Neuronal stem cell (in vitro differentiated cells): ENCODE measurements around the gene ANKRD65.

Source experiments
- DNase-seq: peaks from one replicate; pipeline ENCODE4 v3.0.0-alpha.2; 2013; ENCODE audit warnings: low spot score
- H2AFZ ChIP-seq: one replicate; pipeline ENCODE4 v1.6.1; 2013; ENCODE audit warnings: mild to moderate bottlenecking, low read length, inconsistent platforms
- H2AK5ac ChIP-seq: 2 replicates; pipeline ENCODE4 v1.6.1; 2013; ENCODE audit warnings: low read depth, mild to moderate bottlenecking, inconsistent platforms, low read length, moderate library complexity, mixed read lengths
- H2BK120ac ChIP-seq: 2 replicates; pipeline ENCODE4 v1.6.1; 2013; ENCODE audit warnings: low read depth, mild to moderate bottlenecking, inconsistent platforms, low read length, moderate library complexity, mixed read lengths
- H2BK12ac ChIP-seq: one replicate; pipeline ENCODE4 v1.6.1; 2013; ENCODE audit warnings: low read length, inconsistent platforms
- H2BK15ac ChIP-seq: 2 replicates; pipeline ENCODE4 v1.6.1; 2013; ENCODE audit warnings: mild to moderate bottlenecking, low read length, inconsistent platforms, mixed read lengths
- H2BK5ac ChIP-seq: one replicate; pipeline ENCODE4 v1.6.1; 2013; ENCODE audit warnings: inconsistent platforms, mild to moderate bottlenecking, low read length, moderate library complexity
- H3K14ac ChIP-seq: one replicate; pipeline ENCODE4 v1.6.1; 2013; ENCODE audit warnings: low read length, inconsistent platforms
- H3K18ac ChIP-seq: 2 replicates; pipeline ENCODE4 v1.6.1; 2013; ENCODE audit warnings: low read length, inconsistent platforms
- H3K23ac ChIP-seq: 2 replicates; pipeline ENCODE4 v1.6.1; 2013; ENCODE audit warnings: low read depth, mild to moderate bottlenecking, mixed read lengths, low read length, inconsistent platforms; ENCODE audit not compliant: poor library complexity
- H3K27ac ChIP-seq: replicated peaks from 3 replicates; pipeline ENCODE4 v1.5.1; 2013; ENCODE audit warnings: low read length, inconsistent platforms
- H3K27me3 ChIP-seq, 3 experiments: 2 replicates each; pipeline ENCODE4 v1.6.1; 2013; ENCODE audit warnings: low read length in 3 of 3, mild to moderate bottlenecking in 2 of 3, inconsistent platforms in 1 of 3, low read depth in 1 of 3, mixed read lengths in 1 of 3, moderate library complexity in 1 of 3; ENCODE audit not compliant: control insufficient read depth in 3 of 3, insufficient read depth in 3 of 3
- H3K36me3 ChIP-seq, 2 donors: replicated peaks in 1 of 2; 2 replicates each; pipeline ENCODE4 v1.6.1; 2013; ENCODE audit warnings: low read length in 2 of 2; ENCODE audit not compliant: control insufficient read depth in 2 of 2, insufficient read depth in 2 of 2
- H3K4ac ChIP-seq: 2 replicates; pipeline ENCODE4 v1.6.1; 2013; ENCODE audit warnings: inconsistent platforms, mild to moderate bottlenecking, low read length, moderate library complexity
- H3K4me1 ChIP-seq, 2 donors: 1 replicate in 1 of 2; 2 replicates in 1 of 2; pipeline ENCODE4 v1.6.1; 2013; ENCODE audit warnings: low read length in 2 of 2, low read depth in 1 of 2; ENCODE audit not compliant: control insufficient read depth in 2 of 2, insufficient read depth in 1 of 2
- H3K4me2 ChIP-seq: one replicate; pipeline ENCODE4 v1.6.1; 2013; ENCODE audit warnings: mild to moderate bottlenecking, low read length, inconsistent platforms; ENCODE audit not compliant: insufficient read depth, poor library complexity, severe bottlenecking
- H3K4me3 ChIP-seq, 2 donors: 2 replicates each; pipeline ENCODE4 v1.5.1; 2013; ENCODE audit warnings: low read length in 2 of 2, mild to moderate bottlenecking in 2 of 2, inconsistent platforms in 1 of 2, moderate library complexity in 1 of 2
- H3K79me1 ChIP-seq: one replicate; pipeline ENCODE4 v1.6.1; 2013; ENCODE audit warnings: low read depth, mild to moderate bottlenecking, inconsistent platforms, low read length, moderate library complexity
- H3K9ac ChIP-seq: one replicate; pipeline ENCODE4 v1.6.1; 2013; ENCODE audit warnings: mild to moderate bottlenecking, low read depth, low read length, inconsistent platforms; ENCODE audit not compliant: poor library complexity
- H3K9me3 ChIP-seq, 2 donors: replicated peaks in 1 of 2; 2 replicates each; pipeline versions ENCODE3 to v1.6.1; 2013; ENCODE audit warnings: low read length in 2 of 2, mild to moderate bottlenecking in 2 of 2, inconsistent platforms in 1 of 2, low read depth in 1 of 2, mixed read lengths in 1 of 2, moderate library complexity in 1 of 2; ENCODE audit not compliant: control insufficient read depth in 2 of 2, insufficient read depth in 1 of 2
- H4K8ac ChIP-seq: one replicate; pipeline ENCODE4 v1.6.1; 2013; ENCODE audit warnings: low read depth, mild to moderate bottlenecking, inconsistent platforms, low read length, moderate library complexity
- H4K91ac ChIP-seq: one replicate; pipeline ENCODE4 v1.6.1; 2013; ENCODE audit warnings: low read length, low read depth, mild to moderate bottlenecking, inconsistent platforms; ENCODE audit not compliant: poor library complexity
- WGBS, 2 donors: extraction: QIAGEN DNeasy Blood & Tissue Kit; methylation state at CpG; one replicate each; pipeline ENCODE4 v1.1.7; 2013; ENCODE audit warnings: missing lambda C conversion rate in 2 of 2, mixed read lengths in 1 of 2; ENCODE audit not compliant: insufficient read length in 2 of 2, insufficient replicate concordance in 1 of 2; ENCODE audit errors: extremely low coverage in 2 of 2; 5-methylcytosine and 5-hydroxymethylcytosine counted together

Gene ANKRD65

GRCh38 chr1:1422465-1423244, 1.6 kb upstream of the ANKRD65 start:
- H3K27me3 ChIP-seq: peaks cover 0 to 3% (median 0%) of the 10 kb centered on the region in 3 experiments
- no peak overlapping the region for H4K91ac ChIP-seq
- no peak overlapping the region for H3K18ac ChIP-seq
- no peak overlapping the region for H4K8ac ChIP-seq
- H3K79me1 ChIP-seq: peaks cover 3% of the 10 kb centered on the region
- H3K27ac ChIP-seq: no peak overlapping the region
- no peak overlapping the region for H3K23ac ChIP-seq
- no peak overlapping the region for H3K4me2 ChIP-seq
- no peaks in the 10 kb centered on the region for H3K9me3 ChIP-seq
- H3K4me3 ChIP-seq: no peak overlapping the region
- peaks cover 23 to 51% of the 10 kb centered on the region in 2 donors for H3K4me1 ChIP-seq
- peak overlapping the region; percentile 15 for H2BK15ac ChIP-seq
- no peak overlapping the region for H2BK12ac ChIP-seq
- H2AFZ ChIP-seq: no peak overlapping the region
- H3K9ac ChIP-seq: no peak overlapping the region
- no peak overlapping the region for H3K14ac ChIP-seq
- H2BK120ac ChIP-seq: no peak overlapping the region
- H3K4ac ChIP-seq: no peak overlapping the region
- peak overlapping the region; percentile 95 for H2AK5ac ChIP-seq
- no peak for DNase-seq
- no CpG with 5 or more reads among the region's 29 CpGs for WGBS, 2 donors
- H3K36me3 ChIP-seq: no peaks in the 10 kb centered on the region
- no peak overlapping the region for H2BK5ac ChIP-seq

DNA sequence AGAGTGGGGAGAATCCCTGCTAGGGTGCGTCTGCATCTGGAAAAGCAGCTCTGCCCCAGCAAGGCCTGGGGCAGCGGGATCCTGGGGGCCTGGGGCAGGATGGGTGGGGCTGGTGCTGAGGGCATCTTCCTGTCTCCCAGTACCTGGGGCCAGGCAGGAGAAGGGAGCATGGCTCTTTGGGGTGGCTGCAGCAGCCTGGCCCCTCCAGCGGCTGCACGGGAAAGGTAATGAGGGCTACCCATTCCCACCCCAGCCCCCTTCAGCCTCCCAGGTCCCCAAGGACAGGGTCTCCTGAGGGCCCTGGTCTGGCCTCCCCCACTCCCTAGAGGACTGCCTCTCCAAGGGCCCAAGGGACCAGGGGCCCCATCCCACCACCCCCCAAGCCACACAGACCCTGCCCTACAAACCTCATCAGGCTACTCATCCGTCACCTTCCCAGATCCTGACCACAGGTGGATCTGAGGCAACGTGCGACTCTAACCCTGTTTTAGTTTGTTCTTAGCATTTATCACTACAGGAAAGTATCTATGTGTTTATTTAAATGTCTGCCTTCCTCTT, 910 bp upstream of the ANKRD65 start:
- Histone ChIP-seq H3K18ac (peak overlapping the region; percentile 38), H3K4me2 (no peak overlapping the region), H2AK5ac (peak overlapping the region; percentile 95), H3K36me3 (no peaks in the 10 kb centered on the region), H3K9ac (no peak overlapping the region), H2BK15ac (peak overlapping the region; percentile 15), H3K14ac (no peak overlapping the region), H2BK120ac (no peak overlapping the region), H3K9me3 (no peaks in the 10 kb centered on the region), H3K27me3 (peaks cover 0 to 3% (median 0%) of the 10 kb centered on the region in 3 experiments), H3K27ac (no peak overlapping the region), H3K4me1 (peaks cover 23 to 53% of the 10 kb centered on the region in 2 donors), H3K4ac (peak overlapping the region; percentile 66), H3K4me3 (no peak overlapping the region), H3K79me1 (peaks cover 3% of the 10 kb centered on the region), H3K23ac (no peak overlapping the region), H4K91ac (no peak overlapping the region), H2AFZ (no peak overlapping the region), H2BK12ac (peak overlapping the region; percentile 73), H4K8ac (no peak overlapping the region), H2BK5ac (no peak overlapping the region)
- DNase-seq: no peak
- WGBS, 2 donors: no CpG with 5 or more reads among the region's 7 CpGs

- Histone ChIP-seq H2AFZ (peak overlapping the region; percentile 73), H3K79me1 (peaks cover 3% of the 10 kb centered on the region), H2BK12ac (no peak overlapping the region), H3K4me3 (no peak overlapping the region), H4K8ac (no peak overlapping the region), H2AK5ac (peak overlapping the region; percentile 95), H3K9ac (peak overlapping the region; percentile 70), H2BK5ac (no peak overlapping the region), H3K23ac (peak overlapping the region; percentile 4), H4K91ac (no peak overlapping the region), H2BK15ac (peak overlapping the region; percentile 90), H3K4ac (peak overlapping the region; percentile 85), H3K27me3 (peaks cover 0 to 3% (median 0%) of the 10 kb centered on the region in 3 experiments), H3K4me1 (peaks cover 13 to 41% of the 10 kb centered on the region in 2 donors), H3K27ac (no peak overlapping the region), H3K9me3 (no peaks in the 10 kb centered on the region), H2BK120ac (peak overlapping the region; percentile 38), H3K18ac (peak overlapping the region; percentile 93), H3K14ac (peak overlapping the region; percentile 14), H3K4me2 (no peak overlapping the region), H3K36me3 (no peaks in the 10 kb centered on the region)
- no CpG with 5 or more reads among the region's 12 CpGs for WGBS, 2 donors
- DNase-seq: no peak
These were observed 378 bp downstream of the ANKRD65 start for GRCh38 chr1:1420654-1421141.
